MG63 (cell line): ENCODE data around the gene RBM42. TPM values are rescaled to one million over a fixed set of nuclear protein-coding genes. Genes with fewer than 3 reads are reported as not detected.
"Not testable (repeated sequence)": the region's sequence is repeated elsewhere in the genome, so short reads cannot be mapped to it uniquely, and the experiment has no call there.

ENCODE experiments used
- DNase-seq: peaks from one replicate; pipeline ENCODE4 v3.0.0-alpha.2; 2020
- H3K27me3 ChIP-seq: fragments of 250-450 bp; sonication (Bioruptor Pico); 2 replicates; pipeline ENCODE4 v1.5.1; 2020; ENCODE audit warnings: mild to moderate bottlenecking, moderate library complexity
- H3K36me3 ChIP-seq: fragments of 250-450 bp; sonication (Bioruptor Pico); 2 replicates; pipeline ENCODE4 v1.5.1; 2020; ENCODE audit warnings: mild to moderate bottlenecking, moderate library complexity
- H3K4me3 ChIP-seq: fragments of 250-450 bp; sonication (Bioruptor Pico); 2 replicates; pipeline ENCODE4 v1.5.1; 2020; ENCODE audit warnings: mild to moderate bottlenecking, moderate library complexity
- H3K9me3 ChIP-seq: fragments of 250-450 bp; sonication (Bioruptor Pico); 2 replicates; pipeline ENCODE4 v1.5.1; 2020; ENCODE audit warnings: mild to moderate bottlenecking, moderate library complexity
- total RNA-seq: library from RNA; depleted of rRNA; stranded (reverse); fragments of >200 nt; shearing (Covaris generic); gene quantifications from 2 replicates; pipeline ENCODE4 v1.2.3, GENCODE V29; 2014; ENCODE audit warnings: low replicate concordance; rRNA removed

Gene RBM42
- total RNA-seq: 103 and 144 TPM in 2 replicates

- H3K9me3 ChIP-seq: no peaks in the 10 kb centered on the region
- peak; percentile 98 for DNase-seq
- peak within 1 kb of the TSS; percentile 96 for H3K4me3 ChIP-seq
These were observed at the start of gene RBM42 for GRCh38 chr19:35628565-35629331. Gene RBM42, plus strand, starts transcription at chr19:35629036. Its CDS starts 118 bp downstream, at chr19:35629154.

GRCh38 chr19:35582760-35583159 lies 46.1 kb upstream of the RBM42 start:
- Histone ChIP-seq H3K36me3 (no peaks in the 10 kb centered on the region), H3K9me3 (peaks cover 5% of the 10 kb centered on the region), H3K27me3 (peaks cover 20% of the 10 kb centered on the region), H3K4me3 (no peak overlapping the region)
- DNase-seq: no peak

More at GRCh38 chr19:35628565-35629331, at the start of gene RBM42:
- H3K27me3 ChIP-seq: no peaks in the 10 kb centered on the region
- H3K36me3 ChIP-seq: peaks cover 34% of the 10 kb centered on the region

- peaks cover 5% of the 10 kb centered on the region; the same call in 1 of the 2 replicates for H3K9me3 ChIP-seq
- peaks cover 20% of the 10 kb centered on the region for H3K27me3 ChIP-seq
- DNase-seq: peak; percentile 32
- H3K4me3 ChIP-seq: no peak within 1 kb of the TSS
- no peaks in the 10 kb centered on the region for H3K36me3 ChIP-seq
These were observed 43.0 kb upstream of the RBM42 start, which contains the start of gene PMIS2 for GRCh38 chr19:35585848-35586247. Gene PMIS2, plus strand, starts transcription at chr19:35586173. Its CDS starts 87 bp downstream, at chr19:35586260.

GRCh38 chr19:35587321-35587720 lies 41.5 kb upstream of the RBM42 start:
- no peaks in the 10 kb centered on the region for H3K36me3 ChIP-seq
- no peak overlapping the region for H3K4me3 ChIP-seq
- DNase-seq: no peak
- H3K27me3 ChIP-seq: peaks cover 20% of the 10 kb centered on the region
- H3K9me3 ChIP-seq: peaks cover 5% of the 10 kb centered on the region

GRCh38 chr19:35590875-35591274 lies 38.0 kb upstream of the RBM42 start:
- DNase-seq: no peak
- no peak overlapping the region for H3K4me3 ChIP-seq
- no peaks in the 10 kb centered on the region; the same call in none of the 2 replicates for H3K27me3 ChIP-seq
- peaks cover 3% of the 10 kb centered on the region for H3K9me3 ChIP-seq
- H3K36me3 ChIP-seq: no peaks in the 10 kb centered on the region

GRCh38 chr19:35592226-35592625 lies 36.6 kb upstream of the RBM42 start:
- Histone ChIP-seq H3K27me3 (no peaks in the 10 kb centered on the region; the same call in 1 of the 2 replicates), H3K9me3 (peaks cover 2% of the 10 kb centered on the region; the same call in 1 of the 2 replicates), H3K36me3 (no peaks in the 10 kb centered on the region), H3K4me3 (no peak overlapping the region)
- DNase-seq: no peak

GRCh38 chr19:35595026-35595425 lies 33.8 kb upstream of the RBM42 start:
- H3K36me3 ChIP-seq, H3K4me3 ChIP-seq, DNase-seq, H3K27me3 ChIP-seq, H3K9me3 ChIP-seq: not testable (repeated sequence)

GRCh38 chr19:35595928-35596327 lies 32.9 kb upstream of the RBM42 start:
- Histone ChIP-seq H3K4me3 (no peak overlapping the region), H3K36me3 (no peaks in the 10 kb centered on the region), H3K27me3 (no peaks in the 10 kb centered on the region; the same call in 1 of the 2 replicates), H3K9me3 (peaks cover 2% of the 10 kb centered on the region; the same call in 1 of the 2 replicates)
- no peak for DNase-seq

GRCh38 chr19:35596366-35596999 lies 32.4 kb upstream of the RBM42 start:
- no peak for DNase-seq

GRCh38 chr19:35601971-35602370 lies 26.9 kb upstream of the RBM42 start:
- H3K36me3 ChIP-seq: no peaks in the 10 kb centered on the region
- no peak for DNase-seq
- H3K4me3 ChIP-seq: no peak overlapping the region
- H3K27me3 ChIP-seq: no peaks in the 10 kb centered on the region
- peaks cover 4% of the 10 kb centered on the region for H3K9me3 ChIP-seq

More at GRCh38 chr19:35596366-35596999, 32.4 kb upstream of the RBM42 start:
- Histone ChIP-seq H3K9me3 (peaks cover 2% of the 10 kb centered on the region; the same call in 1 of the 2 replicates), H3K27me3 (no peaks in the 10 kb centered on the region; the same call in 1 of the 2 replicates), H3K4me3 (no peak overlapping the region), H3K36me3 (no peaks in the 10 kb centered on the region)

- not testable (repeated sequence) for H3K27me3 ChIP-seq, H3K36me3 ChIP-seq, H3K4me3 ChIP-seq, DNase-seq
- H3K9me3 ChIP-seq: peaks cover 19% of the 10 kb centered on the region
These were observed 24.4 kb upstream of the RBM42 start for GRCh38 chr19:35604436-35604835.

- not testable (repeated sequence) for DNase-seq, H3K36me3 ChIP-seq, H3K4me3 ChIP-seq, H3K27me3 ChIP-seq
- peaks cover 19% of the 10 kb centered on the region for H3K9me3 ChIP-seq
These were observed 21.7 kb upstream of the RBM42 start for GRCh38 chr19:35607170-35607569.

- no peak for DNase-seq
- Histone ChIP-seq H3K36me3 (no peaks in the 10 kb centered on the region), H3K27me3 (no peaks in the 10 kb centered on the region), H3K4me3 (no peak overlapping the region), H3K9me3 (peaks cover 19% of the 10 kb centered on the region)
These were observed 21.2 kb upstream of the RBM42 start for GRCh38 chr19:35607661-35608060.

GRCh38 chr19:35608251-35608650 lies 20.6 kb upstream of the RBM42 start:
- H3K4me3 ChIP-seq: no peak overlapping the region
- H3K36me3 ChIP-seq: no peaks in the 10 kb centered on the region
- H3K27me3 ChIP-seq: no peaks in the 10 kb centered on the region
- H3K9me3 ChIP-seq: peaks cover 19% of the 10 kb centered on the region
- DNase-seq: no peak

GRCh38 chr19:35609851-35610353 lies 18.9 kb upstream of the RBM42 start:
- no peak for DNase-seq
- Histone ChIP-seq H3K36me3 (peaks cover 7% of the 10 kb centered on the region; the same call in 1 of the 2 replicates), H3K4me3 (no peak overlapping the region), H3K9me3 (peaks cover 19% of the 10 kb centered on the region), H3K27me3 (no peaks in the 10 kb centered on the region)

- peaks cover 10% of the 10 kb centered on the region; the same call in 1 of the 2 replicates for H3K36me3 ChIP-seq
- H3K4me3 ChIP-seq: peak overlapping the region; percentile 66
These were observed 16.6 kb upstream of the RBM42 start for GRCh38 chr19:35612224-35612558.

More at GRCh38 chr19:35612224-35612558, 16.6 kb upstream of the RBM42 start:
- no peak for DNase-seq
- Histone ChIP-seq H3K9me3 (peaks cover 13% of the 10 kb centered on the region), H3K27me3 (no peaks in the 10 kb centered on the region)
